Keratinocyte (primary cell): ENCODE data around the gene SMIM17. TPM values are rescaled to one million over a fixed set of nuclear protein-coding genes. Genes with fewer than 3 reads are reported as not detected.

ENCODE experiments used
- DNase-seq: peaks from one replicate; pipeline ENCODE4 v3.0.0-alpha.2; 2011; ENCODE audit warnings: low read depth, missing footprints, low spot score
- FAIRE-seq: peaks from 2 replicates; lab custom pipeline; 2011; peaks lifted over from hg19 to GRCh38; lab: Jason Lieb, UNC
- H2AFZ ChIP-seq: 2 replicates; pipeline ENCODE4 v1.6.0; 2012; ENCODE audit warnings: low read length, control low read depth, inconsistent platforms; ENCODE audit not compliant: control insufficient read depth
- H3K27ac ChIP-seq: 2 replicates; pipeline ENCODE4 v1.5.1; 2011; ENCODE audit warnings: low read length; ENCODE audit not compliant: control insufficient read depth, insufficient read depth
- H3K27me3 ChIP-seq: 3 replicates; pipeline ENCODE4 v1.6.0; 2011; ENCODE audit warnings: low read length; ENCODE audit not compliant: control insufficient read depth, insufficient read depth; ENCODE audit errors: extremely low read depth
- H3K36me3 ChIP-seq, 2 experiments: 2 replicates in 1 of 2; 3 replicates in 1 of 2; pipeline ENCODE4 v1.5.1; 2011; ENCODE audit warnings: low read length in 2 of 2, mild to moderate bottlenecking in 1 of 2; ENCODE audit not compliant: control insufficient read depth in 2 of 2, insufficient read depth in 2 of 2; ENCODE audit errors: extremely low read depth in 1 of 2
- H3K4me1 ChIP-seq: 3 replicates; pipeline ENCODE4 v1.5.1; 2011; ENCODE audit warnings: low read length; ENCODE audit not compliant: control insufficient read depth, insufficient read depth; ENCODE audit errors: extremely low read depth
- H3K4me2 ChIP-seq: 3 replicates; pipeline ENCODE4 v1.6.0; 2011; ENCODE audit warnings: low read depth, low read length; ENCODE audit not compliant: control insufficient read depth, insufficient read depth; ENCODE audit errors: extremely low read depth
- H3K4me3 ChIP-seq, 3 experiments: fragments of 200-600 bp in 1 of 3; sonication (generic) in 1 of 3; 2 replicates in 2 of 3; 3 replicates in 1 of 3; pipeline ENCODE4 v1.5.1; 2011 to 2016; ENCODE audit warnings: low read length in 3 of 3, mild to moderate bottlenecking in 3 of 3, control low read depth in 2 of 3, inconsistent platforms in 1 of 3, low read depth in 1 of 3, mixed read lengths in 1 of 3, mixed run types in 1 of 3, moderate library complexity in 1 of 3; ENCODE audit not compliant: control insufficient read depth in 2 of 3, insufficient read depth in 2 of 3; ENCODE audit errors: extremely low read depth in 1 of 3
- H3K79me2 ChIP-seq: 2 replicates; pipeline ENCODE4 v1.6.0; 2012; ENCODE audit warnings: low read length; ENCODE audit not compliant: control insufficient read depth, insufficient read depth
- H3K9ac ChIP-seq: 3 replicates; pipeline ENCODE4 v1.6.0; 2011; ENCODE audit warnings: low read length; ENCODE audit not compliant: control insufficient read depth, insufficient read depth; ENCODE audit errors: extremely low read depth
- H3K9me1 ChIP-seq: 3 replicates; pipeline ENCODE4 v1.6.0; 2011; ENCODE audit warnings: low read length; ENCODE audit not compliant: control insufficient read depth, insufficient read depth; ENCODE audit errors: extremely low read depth
- H3K9me3 ChIP-seq: 2 replicates; pipeline ENCODE4 v1.5.1; 2012; ENCODE audit warnings: low read depth, low read length; ENCODE audit not compliant: control insufficient read depth
- H4K20me1 ChIP-seq: 3 replicates; pipeline ENCODE4 v1.6.0; 2011; ENCODE audit warnings: low read length; ENCODE audit not compliant: control insufficient read depth, insufficient read depth; ENCODE audit errors: extremely low read depth
- CTCF ChIP-seq, 3 experiments: IDR thresholded peaks in 1 of 3; conservative IDR thresholded peaks in 1 of 3; optimal IDR thresholded peaks in 1 of 3; 2 replicates in 2 of 3; 3 replicates in 1 of 3; pipeline versions ENCODE3 to v1.5.1; 2011; ENCODE audit warnings: low read length in 3 of 3, mild to moderate bottlenecking in 3 of 3, moderate library complexity in 2 of 3, control low read depth in 1 of 3, inconsistent platforms in 1 of 3; ENCODE audit not compliant: insufficient read depth in 2 of 3; ENCODE audit errors: extremely low read depth in 1 of 3
- EZH2 ChIP-seq: IDR thresholded peaks from one replicate; pipeline ENCODE4 v1.6.1; 2012; ENCODE audit warnings: inconsistent platforms, mild to moderate bottlenecking, low read length, moderate library complexity
- dilution Hi-C: fragments of 300-500 bp; cut with MboI; formaldehyde crosslinking; loops from one replicate; pipeline ENCODE4 v1.7.0; 2020; ENCODE audit warnings: low sequenced_read_pairs; ENCODE audit not compliant: extremely low pct_ligation_motif_present
- polyA plus RNA-seq, 5 experiments: library from polyadenylated mRNA; depleted of rRNA in 3 of 5; stranded (reverse) in 3 of 5; stranded (forward) in 1 of 5; unstranded in 1 of 5; fragments of >200 nt; gene quantifications; 1 replicate in 1 of 5; 2 replicates in 3 of 5; 3 replicates in 1 of 5; pipeline versions ENCODE4 v1.2.1 to v1.2.3, GENCODE V29; 2011 to 2012; ENCODE audit warnings: missing spikeins in 2 of 5, low read depth in 1 of 5, low replicate concordance in 1 of 5

Gene SMIM17
- polyA plus RNA-seq, 1 donor (not counting 4 experiments of a cell fraction or from before 2014, with no cell fraction given), result 0.13 TPM

- H3K36me3 ChIP-seq, result no peaks in the 10 kb centered on the region
- FAIRE-seq (no peak), DNase-seq (no peak)
- H3K79me2 ChIP-seq, result no peaks in the 10 kb centered on the region
- no peak overlapping the region for H3K4me3 ChIP-seq
- no peaks in the 10 kb centered on the region for H3K9me1 ChIP-seq
- H2AFZ ChIP-seq, result no peak overlapping the region
- TF ChIP-seq CTCF (optimal IDR thresholded peaks at IDR 0.05 in 1 of 3, IDR thresholded peaks at IDR 0.05 in 1 of 3, conservative IDR thresholded peaks at IDR 0.05 in 1 of 3; ENCODE audit: extremely low read depth in 1 of 3, insufficient read depth in 2 of 3, low read length in 3 of 3), result no peak
- no peak for TF ChIP-seq EZH2
- H3K9ac ChIP-seq, result no peak overlapping the region
- no peaks in the 10 kb centered on the region for H3K27me3 ChIP-seq
- peaks cover 7% of the 10 kb centered on the region for H3K9me3 ChIP-seq
- H3K27ac ChIP-seq, result no peak overlapping the region
- no peak overlapping the region for H3K4me2 ChIP-seq
- no peaks in the 10 kb centered on the region for H4K20me1 ChIP-seq
- H3K4me1 ChIP-seq, result no peaks in the 10 kb centered on the region
- dilution Hi-C loops, result no loop called here
Observed at GRCh38 chr19:56681702-56682101, 38.7 kb downstream of the SMIM17 start.

- Histone ChIP-seq H2AFZ (no peak overlapping the region), H3K4me2 (no peak overlapping the region), H3K9ac (no peak overlapping the region), H3K79me2 (no peaks in the 10 kb centered on the region), H3K9me3 (peaks cover 9% of the 10 kb centered on the region), H3K36me3 (no peaks in the 10 kb centered on the region), H3K27me3 (no peaks in the 10 kb centered on the region), H3K9me1 (no peaks in the 10 kb centered on the region), H3K4me1 (no peaks in the 10 kb centered on the region), H4K20me1 (no peaks in the 10 kb centered on the region), H3K4me3 (no peak overlapping the region), H3K27ac (no peak overlapping the region)
- TF ChIP-seq EZH2, result no peak
- TF ChIP-seq CTCF (optimal IDR thresholded peaks at IDR 0.05 in 1 of 3, IDR thresholded peaks at IDR 0.05 in 1 of 3, conservative IDR thresholded peaks at IDR 0.05 in 1 of 3; ENCODE audit: extremely low read depth in 1 of 3, insufficient read depth in 2 of 3, low read length in 3 of 3), result no peak
- DNase-seq, result no peak
- no peak for FAIRE-seq
- dilution Hi-C loops, result no loop called here
Observed at GRCh38 chr19:56683116-56683515, 40.2 kb downstream of the SMIM17 start.
